Kidney (tissue), 14 donors: Measurements from ENCODE around the gene ANKFY1. TPM values are rescaled to one million over a fixed set of nuclear protein-coding genes. Genes with fewer than 3 reads are reported as not detected.

Source experiments
- DNase-seq, 5 donors: peaks; one replicate each; pipeline ENCODE4 v3.0.0-alpha.2; 2013 to 2020
- FAIRE-seq: peaks from 2 replicates; lab custom pipeline; 2012; peaks lifted over from hg19 to GRCh38; lab: Jason Lieb, UNC
- H3K27ac ChIP-seq, 2 donors: one replicate each; pipeline ENCODE4 v1.7.0; 2013; ENCODE audit warnings: low read depth in 2 of 2, low read length in 2 of 2, inconsistent platforms in 1 of 2
- H3K27me3 ChIP-seq: one replicate; pipeline ENCODE4 v1.7.1; 2013; ENCODE audit warnings: low read length, inconsistent platforms; ENCODE audit not compliant: control insufficient read depth, insufficient read depth
- H3K36me3 ChIP-seq, 3 donors: one replicate each; pipeline versions ENCODE4 v1.7.0 to v1.7.1; 2013; ENCODE audit warnings: low read length in 3 of 3, control low read depth in 1 of 3, inconsistent platforms in 1 of 3; ENCODE audit not compliant: insufficient read depth in 3 of 3, control insufficient read depth in 2 of 3
- H3K4me1 ChIP-seq, 3 donors: one replicate each; pipeline versions ENCODE4 v1.7.0 to v1.7.1; 2013; ENCODE audit warnings: low read length in 3 of 3, inconsistent platforms in 1 of 3, low read depth in 1 of 3; ENCODE audit not compliant: control insufficient read depth in 2 of 3, insufficient read depth in 2 of 3
- H3K4me3 ChIP-seq, 3 donors: one replicate each; pipeline versions ENCODE4 v1.7.0 to v1.8.1; 2013; ENCODE audit warnings: low read length in 3 of 3, control low read depth in 1 of 3, inconsistent platforms in 1 of 3
- H3K9ac ChIP-seq, 3 donors: one replicate each; pipeline versions ENCODE4 v1.7.0 to v1.7.1; 2013; ENCODE audit warnings: low read length in 3 of 3, control low read depth in 1 of 3, inconsistent platforms in 1 of 3
- H3K9me3 ChIP-seq, 3 donors: one replicate each; pipeline versions ENCODE4 v1.7.0 to v1.7.1; 2013; ENCODE audit warnings: low read length in 3 of 3, control low read depth in 1 of 3, inconsistent platforms in 1 of 3; ENCODE audit not compliant: control insufficient read depth in 2 of 3, insufficient read depth in 1 of 3
- CTCF ChIP-seq: IDR thresholded peaks from 3 replicates; pipeline ENCODE4 v1.5.1; 2012; ENCODE audit warnings: mild to moderate bottlenecking, moderate library complexity, borderline replicate concordance; ENCODE audit not compliant: insufficient read depth; ENCODE audit errors: extremely low read depth
- intact Hi-C: fragments of 100-400 bp; cut with DNase I; formaldehyde crosslinking; loops from one replicate; pipeline ENCODE4 v1.11.1; 2022
- polyA plus RNA-seq: library from polyadenylated mRNA; stranded (reverse); fragments of 350-450 nt; fragmentation: Illumina TruSeq; extraction: RNeasy Lipid Tissue Mini Kit (QIAGEN cat#74804); gene quantifications from one replicate; pipeline ENCODE4 v1.2.3, GENCODE V29; 2014; ENCODE audit warnings: low read depth, low replicate concordance; ENCODE audit not compliant: insufficient read depth
- total RNA-seq: library from RNA; stranded (reverse); fragmentation: NEBNext Ultra II Directional; extraction: Animal tissue kit (Norgen Biotek cat#: 25700); gene quantifications from one replicate; pipeline ENCODE4 v1.2.1, GENCODE V29; 2021
- donor health status: control.
- donor health status: control.
- donor health status: control.
- donor health status: control.
- donor health status: control.
- donor health status: DM: yes; HTN: yes; CAD: no.
- donor health status: Normal renal cell carcinoma (clear cell type).

ANKFY1 gene
- total and polyA plus RNA-seq, 2 donors from 2014 or later, result 10.9 to 61.7 TPM

- Histone ChIP-seq H3K27ac (no peak overlapping the region), H3K4me1 (no peaks in the 10 kb centered on the region), H3K27me3 (no peaks in the 10 kb centered on the region), H3K9ac (no peak overlapping the region), H3K4me3 (no peak overlapping the region), H3K9me3 (no peaks in the 10 kb centered on the region), H3K36me3 (peaks cover 5 to 51% (median 34%) of the 10 kb centered on the region in 3 donors)
- intact Hi-C loops, result no loop called here
- FAIRE-seq, result no peak
- no peak for TF ChIP-seq CTCF
- DNase-seq, result no peak
These were observed 78.1 kb downstream of the ANKFY1 start for GRCh38 chr17:4185656-4186055.

DNA sequence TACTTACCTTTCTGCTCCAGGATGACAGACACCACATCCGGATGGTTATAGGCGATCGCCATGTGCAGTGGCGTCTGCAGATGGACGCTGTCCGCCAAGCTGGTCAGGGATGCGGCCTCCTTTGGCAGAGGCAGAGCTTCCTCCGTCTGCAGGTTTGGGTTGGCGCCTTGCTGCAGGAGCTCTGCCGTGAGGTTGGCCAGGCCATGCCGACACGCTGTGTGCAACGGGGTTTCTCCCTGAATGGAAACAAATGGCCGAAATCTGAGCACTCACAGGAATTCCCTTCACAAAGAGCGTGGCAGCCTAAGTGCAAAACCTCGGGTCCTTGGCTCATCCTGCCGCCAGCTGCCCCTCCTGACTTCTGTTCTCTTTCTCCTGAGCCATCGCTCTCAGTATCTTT lies 79.0 kb downstream of the ANKFY1 start:
- TF ChIP-seq CTCF, result no peak
- Histone ChIP-seq H3K9ac (no peak overlapping the region), H3K27me3 (no peaks in the 10 kb centered on the region), H3K27ac (no peak overlapping the region), H3K36me3 (peaks cover 5 to 53% (median 34%) of the 10 kb centered on the region in 3 donors), H3K9me3 (no peaks in the 10 kb centered on the region), H3K4me1 (no peaks in the 10 kb centered on the region), H3K4me3 (no peak overlapping the region)
- no peak for FAIRE-seq
- no peak for DNase-seq
- intact Hi-C loops, result no loop called here

- Histone ChIP-seq H3K27ac (no peak overlapping the region), H3K4me3 (no peak overlapping the region), H3K9ac (no peak overlapping the region), H3K36me3 (peaks cover 3 to 70% (median 43%) of the 10 kb centered on the region in 3 donors), H3K4me1 (no peaks in the 10 kb centered on the region), H3K9me3 (no peaks in the 10 kb centered on the region), H3K27me3 (no peaks in the 10 kb centered on the region)
- FAIRE-seq (no peak), DNase-seq (no peak)
- intact Hi-C loops, result no loop called here
- no peak for TF ChIP-seq CTCF
These were observed 81.7 kb downstream of the ANKFY1 start for GRCh38 chr17:4182043-4182442.

GRCh38 chr17:4180791-4181190 lies 83.0 kb downstream of the ANKFY1 start:
- Histone ChIP-seq H3K4me1 (no peaks in the 10 kb centered on the region), H3K9me3 (no peaks in the 10 kb centered on the region), H3K27me3 (no peaks in the 10 kb centered on the region), H3K27ac (no peak overlapping the region), H3K36me3 (peaks cover 4 to 73% (median 47%) of the 10 kb centered on the region in 3 donors), H3K4me3 (no peak overlapping the region), H3K9ac (no peak overlapping the region)
- intact Hi-C loops, result no loop called here
- no peak for DNase-seq
- no peak for FAIRE-seq
- no peak for TF ChIP-seq CTCF
